Transverse colon (tissue), 4 donors: ENCODE data around the gene TMEM252.

ENCODE experiments used
- EP300 ChIP-seq: sonication (generic); formaldehyde crosslinking; IDR thresholded peaks from one replicate; pipeline ENCODE4 v1.6.1; 2017; ENCODE audit warnings: antibody characterized with exemption, low read depth
- POLR2A ChIP-seq: fragments of 450-650 bp; IDR thresholded peaks from one replicate; pipeline ENCODE4 v1.6.1; 2016; ENCODE audit warnings: antibody characterized with exemption, mild to moderate bottlenecking, moderate library complexity
- POLR2AphosphoS5 ChIP-seq, 3 donors: sonication (generic); formaldehyde crosslinking; IDR thresholded peaks; one replicate each; pipeline ENCODE4 v1.6.1; 2016; ENCODE audit warnings: antibody characterized with exemption in 3 of 3
- TF ChIP-seq, protein P1 (sequence below), 5 experiments: fragments of 200-600 bp in 3 of 5; fragments of 450-650 bp in 2 of 5; sonication (generic) in 3 of 5; IDR thresholded peaks; 1 replicate in 2 of 5; 2 replicates in 3 of 5; pipeline ENCODE4 v1.5.1; 2016 to 2017; ENCODE audit warnings: antibody characterized with exemption in 5 of 5, inconsistent platforms in 3 of 5, mild to moderate bottlenecking in 2 of 5, moderate library complexity in 1 of 5

DNA sequence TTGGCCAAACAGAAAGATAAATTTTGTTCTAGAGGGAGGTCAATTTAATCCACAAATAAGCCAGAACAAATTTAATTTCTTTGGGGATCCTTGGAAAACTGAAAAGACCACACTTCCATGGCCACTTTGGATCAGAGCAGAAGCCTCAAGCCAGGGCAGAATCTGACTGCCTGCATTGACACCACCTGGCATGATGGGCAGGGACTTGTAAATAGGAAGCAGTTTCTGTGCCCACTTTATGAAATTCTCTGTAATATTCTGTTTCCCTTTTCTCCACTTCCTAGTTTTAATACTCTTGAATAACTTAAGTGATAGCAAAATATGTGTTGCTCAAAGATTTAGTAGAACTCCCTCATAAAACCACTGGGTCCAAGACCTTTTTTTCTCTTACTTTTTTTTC, 6.7 kb upstream of the TMEM252 start:
- TF ChIP-seq, protein P1, sequence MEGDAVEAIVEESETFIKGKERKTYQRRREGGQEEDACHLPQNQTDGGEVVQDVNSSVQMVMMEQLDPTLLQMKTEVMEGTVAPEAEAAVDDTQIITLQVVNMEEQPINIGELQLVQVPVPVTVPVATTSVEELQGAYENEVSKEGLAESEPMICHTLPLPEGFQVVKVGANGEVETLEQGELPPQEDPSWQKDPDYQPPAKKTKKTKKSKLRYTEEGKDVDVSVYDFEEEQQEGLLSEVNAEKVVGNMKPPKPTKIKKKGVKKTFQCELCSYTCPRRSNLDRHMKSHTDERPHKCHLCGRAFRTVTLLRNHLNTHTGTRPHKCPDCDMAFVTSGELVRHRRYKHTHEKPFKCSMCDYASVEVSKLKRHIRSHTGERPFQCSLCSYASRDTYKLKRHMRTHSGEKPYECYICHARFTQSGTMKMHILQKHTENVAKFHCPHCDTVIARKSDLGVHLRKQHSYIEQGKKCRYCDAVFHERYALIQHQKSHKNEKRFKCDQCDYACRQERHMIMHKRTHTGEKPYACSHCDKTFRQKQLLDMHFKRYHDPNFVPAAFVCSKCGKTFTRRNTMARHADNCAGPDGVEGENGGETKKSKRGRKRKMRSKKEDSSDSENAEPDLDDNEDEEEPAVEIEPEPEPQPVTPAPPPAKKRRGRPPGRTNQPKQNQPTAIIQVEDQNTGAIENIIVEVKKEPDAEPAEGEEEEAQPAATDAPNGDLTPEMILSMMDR (IDR thresholded peaks at IDR 0.05): no peak
- TF ChIP-seq EP300 (no peak), POLR2AphosphoS5 (IDR thresholded peaks at IDR 0.05) (no peak), POLR2A (no peak)
